ENCODE data around the gene S100A13. TPM values are rescaled to one million over a fixed set of nuclear protein-coding genes. Genes with fewer than 3 reads are reported as not detected.

S100A13 gene
- total RNA-seq, 1 experiment from 2014 or later = 55.0 TPM

DNA sequence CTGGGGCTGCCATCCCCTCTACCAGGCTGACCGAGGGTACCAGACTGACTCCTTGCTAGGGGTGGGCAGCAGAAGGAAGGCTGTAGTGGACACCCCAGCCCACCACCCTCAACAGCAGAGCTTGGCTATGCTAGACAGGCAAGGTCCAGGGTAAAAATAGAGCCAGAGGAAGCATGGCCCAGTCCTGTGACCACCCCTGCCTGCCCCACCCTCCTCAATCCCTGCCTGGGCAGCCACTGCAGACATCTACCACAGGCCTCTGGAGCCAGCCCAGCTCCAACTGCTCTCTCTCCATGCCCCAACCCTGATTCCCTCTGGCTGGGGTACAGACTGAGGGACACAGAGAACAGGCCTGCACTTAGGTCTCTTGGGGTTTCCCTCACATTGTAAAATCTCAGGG, 2.7 kb upstream of the S100A13 start:
- WGBS (ENCODE audit: extremely low coverage, insufficient read length, low lambda C conversion rate) = no CpG with 5 or more reads among the region's 1 CpG
- no peak overlapping the region for H2BK15ac ChIP-seq (ENCODE audit: low read depth, low read length)
- no peak overlapping the region for H3T11ph ChIP-seq (ENCODE audit: low read length)
- H3K36me3 Mint-ChIP-seq (ENCODE audit: insufficient read depth in 1 of 3, low read depth in 3 of 3) = peaks cover 8 to 21% (median 16%) of the 10 kb centered on the region in 3 experiments
- H3K27me3 Mint-ChIP-seq (ENCODE audit: low read depth) = 0 out of 2 replicates have a peak, but pooled peaks cover 2% of the 10 kb centered on the region
- no peak overlapping the region for H2BK20ac ChIP-seq (ENCODE audit: low read depth, low read length, poor library complexity, severe bottlenecking)
- no peak overlapping the region for H4K5ac ChIP-seq (ENCODE audit: insufficient read length, low read depth, low read length)
- H3K27me3 ChIP-seq (ENCODE audit: insufficient read depth, low read length) = no peaks in the 10 kb centered on the region
- H3K27ac Mint-ChIP-seq = no peak overlapping the region
- H4K91ac ChIP-seq (ENCODE audit: insufficient read length, low read depth, low read length) = no peak overlapping the region
- H3K4me1 Mint-ChIP-seq = peaks cover 40 to 44% of the 10 kb centered on the region in 2 experiments
- H2BK120ac ChIP-seq (ENCODE audit: low read depth, low read length, poor library complexity, severe bottlenecking) = no peak overlapping the region
- no peak overlapping the region for H2BK5ac ChIP-seq (ENCODE audit: insufficient read length, low read length)
- peaks cover 0 to 3% of the 10 kb centered on the region in 2 experiments; a peak in 2 of 5 replicates for H3K9me3 Mint-ChIP-seq
- H3K27ac ChIP-seq (ENCODE audit: insufficient read length, low read depth, low read length) = no peak overlapping the region
- H3K23me2 ChIP-seq (ENCODE audit: insufficient read length, low read depth, low read length, poor library complexity, severe bottlenecking) = peaks cover 19% of the 10 kb centered on the region
- H2AFZ ChIP-seq (ENCODE audit: low read length) = no peak overlapping the region
- DNase-seq = no peak
- H3K18ac ChIP-seq (ENCODE audit: insufficient read length, low read depth, low read length) = no peak overlapping the region
- no peak overlapping the region for H3K56ac ChIP-seq (ENCODE audit: insufficient read length, low read depth, low read length)
- no peak overlapping the region for H2AK5ac ChIP-seq (ENCODE audit: insufficient read length, low read length)
- H4K8ac ChIP-seq (replicated peaks; ENCODE audit: insufficient read length, low read depth, low read length) = no peak overlapping the region
- H3K79me2 ChIP-seq (ENCODE audit: insufficient read depth, low read length) = peaks cover 3% of the 10 kb centered on the region; the same call in 1 of the 2 replicates
- H3K14ac ChIP-seq (ENCODE audit: insufficient read depth, low read length) = no peak overlapping the region; the same call in 1 of the 2 replicates
- H3K79me1 ChIP-seq (ENCODE audit: insufficient read depth, low read depth, low read length, poor library complexity, severe bottlenecking) = no peaks in the 10 kb centered on the region
- H3K4me2 ChIP-seq (ENCODE audit: insufficient read depth, insufficient read length, low read length) = no peak overlapping the region
- TF ChIP-seq CTCF (conservative IDR thresholded peaks at IDR 0.05) = no peak
- no peak overlapping the region for H3K23ac ChIP-seq (ENCODE audit: insufficient read length, low read depth, low read length)
- H3K4me3 Mint-ChIP-seq = no peak overlapping the region
- H3K9me3 ChIP-seq (ENCODE audit: control insufficient read depth, low read depth, low read length) = no peaks in the 10 kb centered on the region
- no peak overlapping the region for H2BK12ac ChIP-seq (ENCODE audit: insufficient read length, low read depth, low read length)
- no peaks in the 10 kb centered on the region for H3K4me1 ChIP-seq (ENCODE audit: insufficient read depth, low read length)
- no peaks in the 10 kb centered on the region for H4K20me1 ChIP-seq (ENCODE audit: control insufficient read depth, insufficient read depth, insufficient read length)
- no peak overlapping the region for H3K4ac ChIP-seq (ENCODE audit: low read depth, low read length)
- no peak overlapping the region for H3K9ac ChIP-seq (ENCODE audit: extremely low read depth, insufficient read length, low read length)

Data from H9 (cell line).